ENCODE data around the gene GMPPB. TPM values are rescaled to one million over a fixed set of nuclear protein-coding genes. Genes with fewer than 3 reads are reported as not detected.

Gene GMPPB
- total RNA-seq, 1 experiment from 2014 or later = 88.1 TPM

DNA sequence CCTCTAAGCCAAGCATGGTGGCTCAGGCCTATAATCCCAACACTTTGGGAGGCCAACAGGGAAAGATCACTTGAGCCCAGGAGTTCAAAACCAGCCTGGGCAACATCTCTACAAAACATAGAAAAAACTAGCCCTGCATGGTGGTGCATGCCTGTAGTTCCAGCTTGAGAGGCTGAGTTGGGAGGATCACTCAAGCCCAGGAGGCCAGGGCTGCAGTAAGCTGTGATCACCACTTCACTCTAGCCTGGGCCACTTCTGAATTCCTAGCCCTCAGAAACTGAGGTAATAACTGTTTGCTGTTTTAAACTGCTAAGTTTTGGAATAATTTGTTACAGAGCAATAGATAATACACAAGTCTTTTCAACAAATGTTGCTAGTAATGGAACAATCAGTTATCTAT, 46.2 kb upstream of the GMPPB start:
- no peak for DNase-seq (ENCODE audit: unreplicated experiment)
- peaks cover 22% of the 10 kb centered on the region for H3K36me3 Mint-ChIP-seq (ENCODE audit: insufficient read depth, unreplicated experiment)
- BruUV-seq (replicated peaks) = no TSS peak
- TF ChIP-seq, protein P1, sequence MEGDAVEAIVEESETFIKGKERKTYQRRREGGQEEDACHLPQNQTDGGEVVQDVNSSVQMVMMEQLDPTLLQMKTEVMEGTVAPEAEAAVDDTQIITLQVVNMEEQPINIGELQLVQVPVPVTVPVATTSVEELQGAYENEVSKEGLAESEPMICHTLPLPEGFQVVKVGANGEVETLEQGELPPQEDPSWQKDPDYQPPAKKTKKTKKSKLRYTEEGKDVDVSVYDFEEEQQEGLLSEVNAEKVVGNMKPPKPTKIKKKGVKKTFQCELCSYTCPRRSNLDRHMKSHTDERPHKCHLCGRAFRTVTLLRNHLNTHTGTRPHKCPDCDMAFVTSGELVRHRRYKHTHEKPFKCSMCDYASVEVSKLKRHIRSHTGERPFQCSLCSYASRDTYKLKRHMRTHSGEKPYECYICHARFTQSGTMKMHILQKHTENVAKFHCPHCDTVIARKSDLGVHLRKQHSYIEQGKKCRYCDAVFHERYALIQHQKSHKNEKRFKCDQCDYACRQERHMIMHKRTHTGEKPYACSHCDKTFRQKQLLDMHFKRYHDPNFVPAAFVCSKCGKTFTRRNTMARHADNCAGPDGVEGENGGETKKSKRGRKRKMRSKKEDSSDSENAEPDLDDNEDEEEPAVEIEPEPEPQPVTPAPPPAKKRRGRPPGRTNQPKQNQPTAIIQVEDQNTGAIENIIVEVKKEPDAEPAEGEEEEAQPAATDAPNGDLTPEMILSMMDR (IDR thresholded peaks at IDR 0.05; ENCODE audit: unreplicated experiment) = no peak
- CTCF ChIA-PET = interaction anchor here (0.6 to 1.6 kb wide), 3 partner anchors 69 to 131 kb away, joined by 3 to 4 read pairs (median 4); no protein-coding TSS in a partner anchor
- peak overlapping the region; percentile 39 for H3K27ac Mint-ChIP-seq (ENCODE audit: low read depth, unreplicated experiment)
- no peaks in the 10 kb centered on the region for H3K9me3 Mint-ChIP-seq (ENCODE audit: unreplicated experiment)
- POLR2A ChIA-PET = interaction anchor here (0.8 to 2.2 kb wide), 4 partner anchors 14 to 320 kb away, joined by 3 to 6 read pairs (median 4); partner anchors contain the start of gene IP6K1
- intact Hi-C loops (cut with micrococcal nuclease) = no loop called here
- no peak overlapping the region for H3K4me3 Mint-ChIP-seq (ENCODE audit: unreplicated experiment)
- no peaks in the 10 kb centered on the region for H3K4me1 Mint-ChIP-seq (ENCODE audit: insufficient read depth, unreplicated experiment)
- H3K27me3 Mint-ChIP-seq (ENCODE audit: insufficient read depth, unreplicated experiment) = no peaks in the 10 kb centered on the region

DNA sequence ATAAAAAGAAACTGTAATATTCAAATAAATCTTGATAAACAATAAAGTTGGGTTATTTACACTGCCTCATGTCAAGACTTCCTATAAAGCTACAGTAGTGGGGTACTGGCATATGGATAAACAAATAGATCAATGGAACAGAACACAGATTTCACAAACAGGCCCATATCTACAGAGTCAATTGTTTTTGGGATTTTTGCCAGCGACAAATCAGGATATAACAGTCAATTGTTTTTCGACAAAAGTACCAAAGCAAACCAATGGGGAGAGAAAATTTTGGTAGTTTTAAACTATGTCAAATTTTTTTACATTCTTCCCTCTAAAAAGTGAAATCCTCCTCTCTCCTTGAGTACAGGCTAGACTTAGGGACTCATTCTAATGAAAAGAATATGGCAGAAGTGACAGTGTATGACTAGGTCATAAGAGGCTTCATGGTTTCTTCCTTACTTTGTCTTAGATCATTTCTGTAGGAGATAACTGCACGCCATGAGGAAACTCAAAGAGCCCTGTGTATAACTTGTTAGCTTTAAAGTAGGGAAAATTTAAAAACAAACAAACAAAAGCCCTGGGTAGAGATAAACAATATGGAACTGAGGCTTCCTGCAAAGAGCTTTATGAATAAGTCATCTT, 45.6 kb upstream of the GMPPB start:
- ChIA-PET POLR2A (interaction anchor here (0.8 to 2.2 kb wide), 4 partner anchors 15 to 320 kb away, joined by 3 to 6 read pairs (median 4); partner anchors contain the start of gene IP6K1), CTCF (interaction anchor here (1.6 kb wide), 1 partner anchor 131 kb away, joined by 4 read pairs; no protein-coding TSS in a partner anchor)
- no peaks in the 10 kb centered on the region for H3K9me3 Mint-ChIP-seq (ENCODE audit: unreplicated experiment)
- DNase-seq (ENCODE audit: unreplicated experiment) = no peak
- no peaks in the 10 kb centered on the region for H3K27me3 Mint-ChIP-seq (ENCODE audit: insufficient read depth, unreplicated experiment)
- no TSS peak for BruUV-seq (replicated peaks)
- H3K4me1 Mint-ChIP-seq (ENCODE audit: insufficient read depth, unreplicated experiment) = no peaks in the 10 kb centered on the region
- intact Hi-C loops (cut with micrococcal nuclease) = no loop called here
- TF ChIP-seq, protein P1 (IDR thresholded peaks at IDR 0.05; ENCODE audit: unreplicated experiment) = no peak
- no peak overlapping the region for H3K4me3 Mint-ChIP-seq (ENCODE audit: unreplicated experiment)
- peaks cover 22% of the 10 kb centered on the region for H3K36me3 Mint-ChIP-seq (ENCODE audit: insufficient read depth, unreplicated experiment)
- peak overlapping the region; percentile 39 for H3K27ac Mint-ChIP-seq (ENCODE audit: low read depth, unreplicated experiment)

- intact Hi-C loops (cut with micrococcal nuclease) = no loop called here
- H3K9me3 Mint-ChIP-seq (ENCODE audit: unreplicated experiment) = no peaks in the 10 kb centered on the region
- POLR2A ChIA-PET = interaction anchor here (0.6 kb wide), 1 partner anchor 18 kb away, joined by 3 read pairs; no protein-coding TSS in a partner anchor
- H3K4me1 Mint-ChIP-seq (ENCODE audit: insufficient read depth, unreplicated experiment) = no peaks in the 10 kb centered on the region
- CTCF ChIA-PET = interaction anchor here (0.7 kb wide), 1 partner anchor 136 kb away, joined by 3 read pairs; no protein-coding TSS in a partner anchor
- TF ChIP-seq, protein P1 (IDR thresholded peaks at IDR 0.05; ENCODE audit: unreplicated experiment) = no peak
- H3K4me3 Mint-ChIP-seq (ENCODE audit: unreplicated experiment) = no peak overlapping the region
- H3K27me3 Mint-ChIP-seq (ENCODE audit: insufficient read depth, unreplicated experiment) = no peaks in the 10 kb centered on the region
- DNase-seq (ENCODE audit: unreplicated experiment) = no peak
- H3K27ac Mint-ChIP-seq (ENCODE audit: low read depth, unreplicated experiment) = no peak overlapping the region
- no TSS peak for BruUV-seq (replicated peaks)
- peaks cover 46% of the 10 kb centered on the region for H3K36me3 Mint-ChIP-seq (ENCODE audit: insufficient read depth, unreplicated experiment)
These were observed 40.2 kb upstream of the GMPPB start for GRCh38 chr3:49763981-49764380.

GRCh38 chr3:49761661-49762060, 37.9 kb upstream of the GMPPB start:
- H3K4me3 Mint-ChIP-seq (ENCODE audit: unreplicated experiment) = no peak overlapping the region
- ChIA-PET POLR2A (no interaction called here), CTCF (interaction anchor here (0.6 to 0.7 kb wide), 2 partner anchors 12 to 145 kb away, joined by 3 to 4 read pairs; no protein-coding TSS in a partner anchor)
- H3K9me3 Mint-ChIP-seq (ENCODE audit: unreplicated experiment) = no peaks in the 10 kb centered on the region
- H3K27me3 Mint-ChIP-seq (ENCODE audit: insufficient read depth, unreplicated experiment) = no peaks in the 10 kb centered on the region
- H3K27ac Mint-ChIP-seq (ENCODE audit: low read depth, unreplicated experiment) = no peak overlapping the region
- no TSS peak for BruUV-seq (replicated peaks)
- DNase-seq (ENCODE audit: unreplicated experiment) = no peak
- H3K4me1 Mint-ChIP-seq (ENCODE audit: insufficient read depth, unreplicated experiment) = peaks cover 6% of the 10 kb centered on the region
- intact Hi-C loops (cut with micrococcal nuclease) = no loop called here
- TF ChIP-seq, protein P1 (IDR thresholded peaks at IDR 0.05; ENCODE audit: unreplicated experiment) = no peak
- H3K36me3 Mint-ChIP-seq (ENCODE audit: insufficient read depth, unreplicated experiment) = peaks cover 46% of the 10 kb centered on the region

Measured in MCF 10A (cell line).